Mesenchymal stem cell (in vitro differentiated cells and primary cell): ENCODE measurements around the gene SYT7.
A peak's percentile ranks its signal among the peaks of the same experiment; 100 is the strongest.

Experiments used
- DNase-seq: peaks from one replicate; pipeline ENCODE4 v3.0.0-alpha.2; 2013
- H2AFZ ChIP-seq: one replicate; pipeline ENCODE4 v1.6.1; 2013; ENCODE audit warnings: low read depth, mild to moderate bottlenecking, control low read depth, inconsistent platforms, low read length, moderate library complexity
- H2AK5ac ChIP-seq: 2 replicates; pipeline ENCODE4 v1.6.1; 2013; ENCODE audit warnings: low read length, moderate library complexity, mild to moderate bottlenecking, inconsistent platforms; ENCODE audit not compliant: severe bottlenecking
- H2BK120ac ChIP-seq: one replicate; pipeline ENCODE4 v1.6.1; 2013; ENCODE audit warnings: low read depth, mild to moderate bottlenecking, inconsistent platforms, low read length, moderate library complexity
- H2BK12ac ChIP-seq, 2 experiments: one replicate each; pipeline ENCODE4 v1.6.1; 2013; ENCODE audit warnings: inconsistent platforms in 2 of 2, low read length in 2 of 2, mild to moderate bottlenecking in 2 of 2, moderate library complexity in 2 of 2, control low read depth in 1 of 2
- H2BK15ac ChIP-seq: one replicate; pipeline ENCODE4 v1.6.1; 2013; ENCODE audit warnings: mild to moderate bottlenecking, low read depth, inconsistent platforms; ENCODE audit not compliant: poor library complexity, severe bottlenecking
- H2BK5ac ChIP-seq: 2 replicates; pipeline ENCODE4 v1.6.1; 2013; ENCODE audit warnings: low read depth, mild to moderate bottlenecking, low read length, control low read depth, inconsistent platforms; ENCODE audit not compliant: poor library complexity, severe bottlenecking
- H3K14ac ChIP-seq, 2 experiments: one replicate each; pipeline ENCODE4 v1.6.1; 2013; ENCODE audit warnings: inconsistent platforms in 2 of 2, low read length in 2 of 2, control low read depth in 1 of 2, mild to moderate bottlenecking in 1 of 2, moderate library complexity in 1 of 2
- H3K18ac ChIP-seq, 2 experiments: one replicate each; pipeline ENCODE4 v1.6.1; 2013; ENCODE audit warnings: inconsistent platforms in 2 of 2, low read length in 2 of 2, control low read depth in 1 of 2, low read depth in 1 of 2, mild to moderate bottlenecking in 1 of 2
- H3K23ac ChIP-seq, 2 experiments: one replicate each; pipeline ENCODE4 v1.6.1; 2013; ENCODE audit warnings: inconsistent platforms in 2 of 2, low read length in 2 of 2, mild to moderate bottlenecking in 2 of 2, moderate library complexity in 2 of 2, control low read depth in 1 of 2
- H3K27ac ChIP-seq: 2 replicates; pipeline ENCODE4 v1.5.1; 2013; ENCODE audit warnings: mild to moderate bottlenecking, moderate library complexity, low read length, control low read depth, inconsistent platforms; ENCODE audit not compliant: poor library complexity, severe bottlenecking
- H3K27me3 ChIP-seq, 2 experiments: 2 replicates each; pipeline versions ENCODE4 v1.6.1 to v1.7.0; 2013; ENCODE audit warnings: low read length in 2 of 2, mild to moderate bottlenecking in 2 of 2, moderate library complexity in 2 of 2, control low read depth in 1 of 2, inconsistent platforms in 1 of 2; ENCODE audit not compliant: control insufficient read depth in 1 of 2, insufficient read depth in 1 of 2
- H3K36me3 ChIP-seq, 2 experiments: 2 replicates each; pipeline versions ENCODE4 v1.6.1 to v1.7.0; 2013; ENCODE audit warnings: low read length in 2 of 2, control low read depth in 1 of 2, inconsistent platforms in 1 of 2, low read depth in 1 of 2, mild to moderate bottlenecking in 1 of 2; ENCODE audit not compliant: insufficient read depth in 2 of 2, control insufficient read depth in 1 of 2
- H3K4ac ChIP-seq, 2 experiments: one replicate each; pipeline ENCODE4 v1.6.1; 2013; ENCODE audit warnings: inconsistent platforms in 2 of 2, low read length in 2 of 2, mild to moderate bottlenecking in 2 of 2, moderate library complexity in 2 of 2, control low read depth in 1 of 2, low read depth in 1 of 2
- H3K4me1 ChIP-seq: 2 replicates; pipeline ENCODE4 v1.6.1; 2013; ENCODE audit warnings: low read depth, low read length, control low read depth; ENCODE audit not compliant: control insufficient read depth, insufficient read depth
- H3K4me2 ChIP-seq: 2 replicates; pipeline ENCODE4 v1.6.1; 2013; ENCODE audit warnings: low read length, mild to moderate bottlenecking, inconsistent platforms; ENCODE audit not compliant: poor library complexity, severe bottlenecking
- H3K4me3 ChIP-seq, 2 experiments: 2 replicates each; pipeline versions ENCODE4 v1.5.1 to v1.7.0; 2013; ENCODE audit warnings: low read length in 2 of 2, mild to moderate bottlenecking in 2 of 2, control low read depth in 1 of 2, low read depth in 1 of 2; ENCODE audit not compliant: insufficient read depth in 1 of 2
- H3K79me1 ChIP-seq: replicated peaks from 2 replicates; pipeline ENCODE4 v1.6.1; 2013; ENCODE audit warnings: mild to moderate bottlenecking, control low read depth, low read length, inconsistent platforms; ENCODE audit not compliant: poor library complexity, severe bottlenecking
- H3K9ac ChIP-seq: 2 replicates; pipeline ENCODE4 v1.7.0; 2013; ENCODE audit warnings: mild to moderate bottlenecking, low read length, moderate library complexity
- H3K9me3 ChIP-seq: 2 replicates; pipeline ENCODE4 v1.7.0; 2013; ENCODE audit warnings: mild to moderate bottlenecking, low read length; ENCODE audit not compliant: control insufficient read depth
- H4K8ac ChIP-seq: one replicate; pipeline ENCODE4 v1.6.1; 2013; ENCODE audit warnings: inconsistent platforms, mild to moderate bottlenecking, low read length, moderate library complexity
- H4K91ac ChIP-seq: one replicate; pipeline ENCODE4 v1.6.1; 2013; ENCODE audit warnings: mild to moderate bottlenecking, low read length, inconsistent platforms
- WGBS: methylation state at CpG from one replicate; pipeline ENCODE4 v1.1.7; 2013; ENCODE audit warnings: mixed read lengths; 5-methylcytosine and 5-hydroxymethylcytosine counted together

The SYT7 gene

GRCh38 chr11:61628662-61628970 lies 47.7 kb upstream of the SYT7 start:
- Histone ChIP-seq H2BK15ac (no peak overlapping the region), H3K9ac (peak overlapping the region; percentile 45), H4K8ac (no peak overlapping the region), H3K4me2 (no peak overlapping the region), H4K91ac (no peak overlapping the region), H2BK120ac (no peak overlapping the region), H3K23ac (no peak overlapping the region), H2BK5ac (no peak overlapping the region), H3K9me3 (no peaks in the 10 kb centered on the region), H3K4ac (no peak overlapping the region), H3K14ac (no peak overlapping the region), H3K4me1 (peaks cover 13% of the 10 kb centered on the region), H3K27me3 (peaks cover 4 to 34% of the 10 kb centered on the region in 2 experiments), H2BK12ac (no peak overlapping the region), H2AFZ (no peak overlapping the region), H3K27ac (no peak overlapping the region), H2AK5ac (no peak overlapping the region), H3K18ac (no peak overlapping the region), H3K36me3 (peaks cover 2 to 3% of the 10 kb centered on the region in 2 experiments), H3K4me3 (no peak overlapping the region), H3K79me1 (no peaks in the 10 kb centered on the region)
- 53% methylated on average over 5 of the region's 5 CpGs for WGBS
- DNase-seq: no peak

GRCh38 chr11:61627850-61628661 lies 47.2 kb upstream of the SYT7 start:
- Histone ChIP-seq H3K36me3 (peaks cover 2 to 3% of the 10 kb centered on the region in 2 experiments), H3K27ac (no peak overlapping the region)

GRCh38 chr11:61626580-61627380 lies 45.9 kb upstream of the SYT7 start:
- Histone ChIP-seq H4K91ac (no peak overlapping the region), H3K27me3 (peaks cover 1 to 29% of the 10 kb centered on the region in 2 experiments), H3K4me2 (no peak overlapping the region), H3K4me3 (no peak overlapping the region), H2AFZ (no peak overlapping the region), H3K36me3 (peaks cover 2 to 3% of the 10 kb centered on the region in 2 experiments), H2BK5ac (no peak overlapping the region), H4K8ac (no peak overlapping the region), H3K9me3 (no peaks in the 10 kb centered on the region), H3K23ac (no peak overlapping the region), H3K18ac (peak overlapping the region in 1 of 2 experiments; percentile 23), H2AK5ac (no peak overlapping the region), H2BK15ac (no peak overlapping the region), H2BK120ac (peak overlapping the region; percentile 51), H2BK12ac (peak overlapping the region in 1 of 2 experiments; percentile 8), H3K4me1 (peaks cover 13% of the 10 kb centered on the region), H3K14ac (no peak overlapping the region), H3K4ac (no peak overlapping the region), H3K27ac (no peak overlapping the region), H3K9ac (no peak overlapping the region), H3K79me1 (no peaks in the 10 kb centered on the region)
- peak; percentile 66 for DNase-seq
- WGBS: 38% methylated on average over 10 of the region's 10 CpGs

More at GRCh38 chr11:61627850-61628661, 47.2 kb upstream of the SYT7 start:
- Histone ChIP-seq H3K27me3 (peaks cover 4 to 32% of the 10 kb centered on the region in 2 experiments), H2BK5ac (no peak overlapping the region), H3K4me1 (peaks cover 13% of the 10 kb centered on the region), H2BK15ac (no peak overlapping the region), H2BK120ac (no peak overlapping the region), H3K9ac (no peak overlapping the region), H2AFZ (no peak overlapping the region), H2BK12ac (peak overlapping the region in 1 of 2 experiments; percentile 22), H3K4me3 (no peak overlapping the region), H3K18ac (no peak overlapping the region), H3K9me3 (no peaks in the 10 kb centered on the region), H3K23ac (no peak overlapping the region), H4K8ac (no peak overlapping the region), H2AK5ac (no peak overlapping the region), H3K14ac (peak overlapping the region in 1 of 2 experiments; percentile 36), H4K91ac (no peak overlapping the region), H3K4ac (peak overlapping the region in 1 of 2 experiments; percentile 17), H3K79me1 (no peaks in the 10 kb centered on the region), H3K4me2 (no peak overlapping the region)
- WGBS: 59% methylated on average over 11 of the region's 13 CpGs
- peak; percentile 61 for DNase-seq

- Histone ChIP-seq H2AFZ (no peak overlapping the region), H2BK120ac (no peak overlapping the region), H2BK15ac (no peak overlapping the region), H3K27ac (no peak overlapping the region), H3K27me3 (peaks cover 0 to 33% of the 10 kb centered on the region in 2 experiments), H3K4me2 (no peak overlapping the region), H3K4ac (no peak overlapping the region), H3K36me3 (peaks cover 2 to 3% of the 10 kb centered on the region in 2 experiments), H3K4me3 (no peak overlapping the region), H3K18ac (no peak overlapping the region), H4K91ac (no peak overlapping the region), H3K4me1 (peaks cover 13% of the 10 kb centered on the region), H2BK5ac (no peak overlapping the region), H3K23ac (no peak overlapping the region), H2AK5ac (no peak overlapping the region), H3K14ac (no peak overlapping the region), H2BK12ac (no peak overlapping the region), H3K9me3 (no peaks in the 10 kb centered on the region), H4K8ac (no peak overlapping the region), H3K79me1 (no peaks in the 10 kb centered on the region), H3K9ac (no peak overlapping the region)
- no peak for DNase-seq
- 86% methylated on average over 2 of the region's 3 CpGs for WGBS
Observed at GRCh38 chr11:61625525-61625924, 44.6 kb upstream of the SYT7 start.
